Endodermal cell (in vitro differentiated cells): ENCODE data around the gene FGD6. TPM values are rescaled to one million over a fixed set of nuclear protein-coding genes. Genes with fewer than 3 reads are reported as not detected.

ENCODE experiments used
- DNase-seq: peaks from one replicate; pipeline ENCODE4 v3.0.0-alpha.2; 2017
- H3K27ac ChIP-seq: 2 replicates; pipeline ENCODE4 v1.5.1; 2013; ENCODE audit warnings: mild to moderate bottlenecking, low read depth, low read length, moderate library complexity
- H3K27me3 ChIP-seq: 2 replicates; pipeline ENCODE4 v1.6.1; 2013; ENCODE audit warnings: mild to moderate bottlenecking, low read length, moderate library complexity; ENCODE audit not compliant: insufficient read depth, control insufficient read depth, poor library complexity, severe bottlenecking
- H3K36me3 ChIP-seq: 2 replicates; pipeline ENCODE4 v1.7.0; 2013; ENCODE audit warnings: mild to moderate bottlenecking, low read length, moderate library complexity; ENCODE audit not compliant: control insufficient read depth, insufficient read depth
- H3K4me1 ChIP-seq: one replicate; pipeline ENCODE4 v1.7.0; 2013; ENCODE audit warnings: low read length; ENCODE audit not compliant: control insufficient read depth, insufficient read depth
- H3K4me3 ChIP-seq: 2 replicates; pipeline ENCODE4 v1.5.1; 2013; ENCODE audit warnings: mild to moderate bottlenecking, low read length, moderate library complexity
- H3K9ac ChIP-seq: 2 replicates; pipeline ENCODE4 v1.6.1; 2013; ENCODE audit warnings: mild to moderate bottlenecking, low read length, moderate library complexity; ENCODE audit not compliant: poor library complexity, severe bottlenecking; ENCODE audit errors: extremely low read depth
- H3K9me3 ChIP-seq: 2 replicates; pipeline ENCODE4 v1.6.1; 2013; ENCODE audit warnings: mild to moderate bottlenecking, low read length, moderate library complexity; ENCODE audit not compliant: control insufficient read depth
- H3K27ac Mint-ChIP-seq: 2 replicates; pipeline ENCODE4 v1.8.0; 2020; ENCODE audit warnings: mixed read lengths
- H3K27me3 Mint-ChIP-seq: 2 replicates; pipeline ENCODE4 v1.8.0; 2021; ENCODE audit warnings: mild to moderate bottlenecking, mixed read lengths; ENCODE audit not compliant: insufficient read depth
- H3K36me3 Mint-ChIP-seq: 2 replicates; pipeline ENCODE4 v1.8.0; 2020; ENCODE audit warnings: low read depth, mixed read lengths
- H3K4me1 Mint-ChIP-seq: 2 replicates; pipeline ENCODE4 v1.8.0; 2020; ENCODE audit warnings: mixed read lengths
- H3K4me3 Mint-ChIP-seq: 2 replicates; pipeline ENCODE4 v1.8.0; 2020; ENCODE audit warnings: mild to moderate bottlenecking, moderate library complexity, mixed read lengths
- H3K9me3 Mint-ChIP-seq: 2 replicates; pipeline ENCODE4 v1.8.0; 2020; ENCODE audit warnings: mild to moderate bottlenecking, mixed read lengths
- WGBS, 2 experiments: methylation state at CpG; one replicate each; pipeline versions ENCODE4 v1.1.5 to v1.1.7; 2013; ENCODE audit warnings: missing lambda C conversion rate in 2 of 2, mixed read lengths in 1 of 2; ENCODE audit not compliant: insufficient coverage in 1 of 2, insufficient read length in 1 of 2; 5-methylcytosine and 5-hydroxymethylcytosine counted together
- total RNA-seq, 2 donors: library from RNA; stranded (reverse); fragmentation: NEBNext Ultra II Directional in 1 of 2; extraction: Animal tissue kit (Norgen Biotek cat#: 25700) in 1 of 2; gene quantifications; 2 replicates in 1 of 2; 3 replicates in 1 of 2; pipeline ENCODE4 v1.2.1, GENCODE V29; 2021
- TF ChIP-seq, protein P1 (sequence below): fragments of 200-600 bp; sonication (generic); conservative IDR thresholded peaks from 2 replicates; pipeline ENCODE4 v1.5.0; 2021; ENCODE audit warnings: antibody characterized with exemption, mild to moderate bottlenecking

FGD6 gene
- total RNA-seq, 2 donors from 2014 or later = 95.3 to 124 TPM

DNA sequence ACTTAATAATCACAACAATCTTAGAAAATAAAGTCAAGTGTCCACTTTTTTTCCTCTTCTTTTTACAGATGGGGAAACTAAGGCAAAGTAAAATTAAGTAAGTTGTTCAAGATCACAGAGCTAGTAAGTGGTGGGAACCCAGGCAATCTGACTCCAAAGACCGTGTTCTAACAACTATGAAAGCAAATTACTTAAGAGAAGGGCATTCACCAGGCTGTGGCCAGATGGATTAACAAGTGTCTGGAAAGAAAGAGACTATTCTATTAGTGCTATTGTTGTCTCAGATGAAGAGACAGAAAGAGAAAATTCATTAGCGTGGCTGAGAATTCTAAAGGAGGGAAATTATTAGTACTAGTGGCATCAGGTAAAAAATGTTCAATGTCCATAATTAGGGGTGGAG is 48.5 kb downstream of the FGD6 start:
- H3K27me3 Mint-ChIP-seq = no peaks in the 10 kb centered on the region
- DNase-seq = no peak
- H3K9me3 ChIP-seq = no peaks in the 10 kb centered on the region
- WGBS, 2 experiments = 87 to 96% methylated on average over 2 of the region's 2 CpGs
- H3K27me3 ChIP-seq = no peaks in the 10 kb centered on the region
- peaks cover 72% of the 10 kb centered on the region for H3K36me3 ChIP-seq
- no peak overlapping the region for H3K27ac Mint-ChIP-seq
- TF ChIP-seq, protein P1, sequence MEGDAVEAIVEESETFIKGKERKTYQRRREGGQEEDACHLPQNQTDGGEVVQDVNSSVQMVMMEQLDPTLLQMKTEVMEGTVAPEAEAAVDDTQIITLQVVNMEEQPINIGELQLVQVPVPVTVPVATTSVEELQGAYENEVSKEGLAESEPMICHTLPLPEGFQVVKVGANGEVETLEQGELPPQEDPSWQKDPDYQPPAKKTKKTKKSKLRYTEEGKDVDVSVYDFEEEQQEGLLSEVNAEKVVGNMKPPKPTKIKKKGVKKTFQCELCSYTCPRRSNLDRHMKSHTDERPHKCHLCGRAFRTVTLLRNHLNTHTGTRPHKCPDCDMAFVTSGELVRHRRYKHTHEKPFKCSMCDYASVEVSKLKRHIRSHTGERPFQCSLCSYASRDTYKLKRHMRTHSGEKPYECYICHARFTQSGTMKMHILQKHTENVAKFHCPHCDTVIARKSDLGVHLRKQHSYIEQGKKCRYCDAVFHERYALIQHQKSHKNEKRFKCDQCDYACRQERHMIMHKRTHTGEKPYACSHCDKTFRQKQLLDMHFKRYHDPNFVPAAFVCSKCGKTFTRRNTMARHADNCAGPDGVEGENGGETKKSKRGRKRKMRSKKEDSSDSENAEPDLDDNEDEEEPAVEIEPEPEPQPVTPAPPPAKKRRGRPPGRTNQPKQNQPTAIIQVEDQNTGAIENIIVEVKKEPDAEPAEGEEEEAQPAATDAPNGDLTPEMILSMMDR = no peak
- H3K27ac ChIP-seq = no peak overlapping the region
- H3K4me1 Mint-ChIP-seq = peaks cover 28% of the 10 kb centered on the region
- H3K4me1 ChIP-seq = peaks cover 7% of the 10 kb centered on the region
- H3K9ac ChIP-seq = no peak overlapping the region
- H3K4me3 Mint-ChIP-seq = no peak overlapping the region
- H3K4me3 ChIP-seq = no peak overlapping the region
- no peaks in the 10 kb centered on the region for H3K9me3 Mint-ChIP-seq
- peaks cover 86% of the 10 kb centered on the region for H3K36me3 Mint-ChIP-seq

DNA sequence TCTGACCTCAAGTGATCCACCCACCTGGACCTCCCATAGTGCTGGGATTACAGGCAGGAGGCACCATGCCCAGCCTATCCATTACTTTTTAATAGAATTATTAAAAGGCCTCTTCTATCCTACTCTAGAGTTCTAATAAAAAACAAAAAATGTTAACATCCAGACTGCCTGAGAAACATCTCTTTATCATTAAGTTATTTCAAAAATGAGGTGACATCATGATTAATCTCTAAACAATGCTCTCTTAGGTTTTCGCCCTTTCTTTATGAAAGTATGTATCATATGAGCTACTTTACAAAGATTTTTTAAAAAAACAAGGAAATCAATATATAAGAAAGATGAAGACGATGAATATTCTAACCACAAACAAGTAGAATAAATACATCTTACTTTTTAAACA is 52.6 kb downstream of the FGD6 start:
- no peak overlapping the region for H3K9ac ChIP-seq
- H3K9me3 ChIP-seq = no peaks in the 10 kb centered on the region
- Mint-ChIP-seq H3K4me1 (peaks cover 29% of the 10 kb centered on the region), H3K27me3 (no peaks in the 10 kb centered on the region), H3K36me3 (peaks cover 87% of the 10 kb centered on the region), H3K9me3 (no peaks in the 10 kb centered on the region), H3K27ac (no peak overlapping the region), H3K4me3 (no peak overlapping the region)
- peaks cover 73% of the 10 kb centered on the region for H3K36me3 ChIP-seq
- H3K4me1 ChIP-seq = no peaks in the 10 kb centered on the region
- no CpG with 5 or more reads among the region's 2 CpGs for WGBS, 2 experiments
- TF ChIP-seq, protein P1 = no peak
- H3K27me3 ChIP-seq = no peaks in the 10 kb centered on the region
- no peak overlapping the region for H3K27ac ChIP-seq
- no peak for DNase-seq
- no peak overlapping the region for H3K4me3 ChIP-seq

DNA sequence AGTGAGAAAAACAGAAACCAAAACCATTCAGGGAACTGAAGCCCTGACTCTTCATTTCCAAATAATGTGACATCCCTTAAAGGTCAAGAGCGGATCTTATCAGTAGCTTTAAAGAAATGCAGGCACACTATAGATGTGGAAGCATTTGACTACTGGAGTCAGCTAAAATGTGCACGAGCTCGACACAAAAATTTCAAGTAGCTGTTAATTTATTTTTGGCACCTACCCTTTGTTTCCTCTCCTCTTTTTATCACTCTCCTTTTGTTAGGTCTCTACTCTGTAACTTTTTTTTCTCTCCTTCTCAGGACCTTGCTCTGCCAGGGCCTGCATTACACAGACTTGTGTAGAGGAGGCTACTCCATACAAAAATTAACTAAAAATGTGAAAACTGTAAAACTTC is 58.3 kb downstream of the FGD6 start:
- Mint-ChIP-seq H3K9me3 (peaks cover 31% of the 10 kb centered on the region), H3K27me3 (no peaks in the 10 kb centered on the region), H3K27ac (peak overlapping the region; percentile 72), H3K4me3 (no peak overlapping the region), H3K4me1 (peaks cover 11% of the 10 kb centered on the region), H3K36me3 (peaks cover 86% of the 10 kb centered on the region)
- no peak overlapping the region for H3K4me3 ChIP-seq
- H3K4me1 ChIP-seq = no peaks in the 10 kb centered on the region
- no peak overlapping the region for H3K9ac ChIP-seq
- TF ChIP-seq, protein P1 = no peak
- WGBS, 2 experiments = 91 to 94% methylated on average over 3 of the region's 3 CpGs
- no peak overlapping the region for H3K27ac ChIP-seq
- DNase-seq = no peak
- no peaks in the 10 kb centered on the region for H3K27me3 ChIP-seq
- peaks cover 17% of the 10 kb centered on the region for H3K9me3 ChIP-seq
- H3K36me3 ChIP-seq = peaks cover 56% of the 10 kb centered on the region
